GM13977 (cell line): Measurements from ENCODE around the gene ARID1A.

Source experiments
- DNase-seq: peaks from one replicate; pipeline ENCODE4 v3.0.0; 2012; ENCODE audit warnings: low spot score
- in situ Hi-C: fragments of 300-500 bp; cut with MboI; formaldehyde crosslinking; loops from one replicate; pipeline ENCODE4 v1.12.0; 2022; ENCODE audit warnings: low sequenced_read_pairs, low pct_unique_long_range_greater_than_20kb, mixed read lengths, inconsistent platforms; ENCODE audit not compliant: unreplicated experiment
- TF ChIP-seq, protein P1 (sequence below): IDR thresholded peaks from 2 replicates; pipeline ENCODE4 v1.5.1; 2012; ENCODE audit warnings: mild to moderate bottlenecking, control low read depth; ENCODE audit not compliant: insufficient read depth; ENCODE audit errors: extremely low read depth, missing control alignments

ARID1A gene

DNA sequence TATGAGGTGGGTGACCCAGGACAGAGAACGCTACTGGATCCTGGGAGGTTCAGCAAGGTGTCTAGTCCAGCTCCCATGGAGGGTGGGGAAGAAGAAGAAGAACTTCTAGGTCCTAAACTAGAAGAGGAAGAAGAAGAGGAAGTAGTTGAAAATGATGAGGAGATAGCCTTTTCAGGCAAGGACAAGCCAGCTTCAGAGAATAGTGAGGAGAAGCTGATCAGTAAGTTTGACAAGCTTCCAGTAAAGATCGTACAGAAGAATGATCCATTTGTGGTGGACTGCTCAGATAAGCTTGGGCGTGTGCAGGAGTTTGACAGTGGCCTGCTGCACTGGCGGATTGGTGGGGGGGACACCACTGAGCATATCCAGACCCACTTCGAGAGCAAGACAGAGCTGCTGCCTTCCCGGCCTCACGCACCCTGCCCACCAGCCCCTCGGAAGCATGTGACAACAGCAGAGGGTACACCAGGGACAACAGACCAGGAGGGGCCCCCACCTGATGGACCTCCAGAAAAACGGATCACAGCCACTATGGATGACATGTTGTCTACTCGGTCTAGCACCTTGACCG, 83.4 kb downstream of the ARID1A start:
- no peak for DNase-seq
- TF ChIP-seq, protein P1, sequence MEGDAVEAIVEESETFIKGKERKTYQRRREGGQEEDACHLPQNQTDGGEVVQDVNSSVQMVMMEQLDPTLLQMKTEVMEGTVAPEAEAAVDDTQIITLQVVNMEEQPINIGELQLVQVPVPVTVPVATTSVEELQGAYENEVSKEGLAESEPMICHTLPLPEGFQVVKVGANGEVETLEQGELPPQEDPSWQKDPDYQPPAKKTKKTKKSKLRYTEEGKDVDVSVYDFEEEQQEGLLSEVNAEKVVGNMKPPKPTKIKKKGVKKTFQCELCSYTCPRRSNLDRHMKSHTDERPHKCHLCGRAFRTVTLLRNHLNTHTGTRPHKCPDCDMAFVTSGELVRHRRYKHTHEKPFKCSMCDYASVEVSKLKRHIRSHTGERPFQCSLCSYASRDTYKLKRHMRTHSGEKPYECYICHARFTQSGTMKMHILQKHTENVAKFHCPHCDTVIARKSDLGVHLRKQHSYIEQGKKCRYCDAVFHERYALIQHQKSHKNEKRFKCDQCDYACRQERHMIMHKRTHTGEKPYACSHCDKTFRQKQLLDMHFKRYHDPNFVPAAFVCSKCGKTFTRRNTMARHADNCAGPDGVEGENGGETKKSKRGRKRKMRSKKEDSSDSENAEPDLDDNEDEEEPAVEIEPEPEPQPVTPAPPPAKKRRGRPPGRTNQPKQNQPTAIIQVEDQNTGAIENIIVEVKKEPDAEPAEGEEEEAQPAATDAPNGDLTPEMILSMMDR, result no peak

GRCh38 chr1:26780344-26780957, 84.6 kb downstream of the ARID1A start:
- in situ Hi-C loops, result no loop called here
- no peak for DNase-seq
- TF ChIP-seq, protein P1, result no peak

More for the DNA sequence above, 83.4 kb downstream of the ARID1A start:
- in situ Hi-C loops, result no loop called here

- TF ChIP-seq, protein P1, result no peak
- no peak for DNase-seq
- in situ Hi-C loops, result no loop called here
Observed at GRCh38 chr1:26781206-26781825, 85.5 kb downstream of the ARID1A start.

DNA sequence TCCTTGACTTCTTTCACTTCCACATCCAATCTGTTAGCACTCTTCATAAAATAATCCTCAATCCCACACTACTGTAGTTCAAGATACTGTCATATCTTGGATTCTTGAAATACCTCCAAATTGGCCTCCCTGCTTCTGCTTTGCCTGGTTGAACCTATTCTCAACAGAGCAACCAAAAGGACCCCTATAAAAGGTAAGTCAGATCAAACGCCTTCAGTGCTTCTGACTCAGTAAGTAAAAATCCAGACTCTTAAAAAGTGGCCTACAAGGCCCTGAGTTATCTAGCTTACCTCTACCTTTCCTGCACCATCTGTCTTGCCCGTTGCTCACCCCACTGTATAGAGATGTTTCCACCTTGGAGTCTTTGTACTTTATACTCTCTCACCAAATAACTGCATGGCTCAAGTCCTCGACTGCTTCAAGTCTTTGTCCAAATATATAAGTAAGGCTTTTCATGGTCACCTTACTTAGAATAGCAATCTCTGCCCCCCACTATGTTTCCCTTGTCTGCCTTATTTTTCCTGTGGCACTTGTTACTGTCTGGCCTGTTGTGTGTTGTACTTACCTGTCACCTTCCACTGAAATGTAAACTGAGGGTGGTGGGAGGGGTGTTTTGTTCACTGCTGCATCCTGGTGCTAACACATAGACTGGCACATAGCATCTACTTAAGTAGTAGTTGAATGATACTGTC, 86.9 kb downstream of the ARID1A start:
- TF ChIP-seq, protein P1, result no peak
- no peak for DNase-seq
- in situ Hi-C loops, result no loop called here

GRCh38 chr1:26783646-26784022, 87.8 kb downstream of the ARID1A start:
- TF ChIP-seq, protein P1, result no peak
- in situ Hi-C loops, result no loop called here

DNA sequence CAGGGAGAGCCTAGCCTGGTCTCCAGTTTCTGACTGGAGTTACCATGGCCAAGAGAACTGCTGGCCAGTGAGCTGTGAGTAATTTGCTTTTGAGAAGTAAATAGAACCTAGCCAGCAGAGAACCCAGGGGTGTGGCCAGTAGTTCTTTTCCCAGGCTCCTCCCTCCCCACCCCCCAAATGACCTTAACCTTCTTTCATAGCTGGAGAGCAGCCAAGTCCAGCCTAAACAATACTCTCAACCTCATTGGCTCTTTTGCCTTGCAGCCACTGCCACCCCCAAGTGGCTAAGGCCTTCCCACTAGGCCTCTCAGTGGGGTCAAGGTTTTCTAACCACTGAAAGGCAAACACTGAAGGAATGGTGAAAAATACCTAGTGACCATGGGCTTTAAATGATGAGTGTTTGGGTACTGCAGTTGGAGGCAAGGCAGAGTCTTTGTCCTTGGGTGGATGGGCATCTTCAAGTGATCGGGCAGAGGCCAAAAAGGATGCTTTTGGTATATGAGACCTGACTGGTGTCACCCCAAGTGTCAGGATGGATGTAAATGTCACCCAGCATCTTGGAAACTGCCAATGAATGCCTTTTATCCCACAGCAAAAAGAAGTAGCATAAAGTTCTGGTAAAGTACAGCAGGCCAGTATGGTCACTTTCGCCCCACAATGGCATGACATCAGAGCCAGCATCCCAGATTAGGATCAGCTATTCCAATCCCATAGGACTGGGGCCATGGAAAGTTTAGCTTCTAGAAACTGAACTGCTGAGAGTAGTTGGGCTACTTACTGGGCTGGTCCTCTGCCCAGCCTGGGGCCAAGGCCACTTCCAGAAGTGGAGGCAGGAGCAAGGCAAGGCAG, 88.4 kb downstream of the ARID1A start:
- TF ChIP-seq, protein P1, result no peak
- no peak for DNase-seq
- in situ Hi-C loops, result no loop called here

More at GRCh38 chr1:26783646-26784022, 87.8 kb downstream of the ARID1A start:
- DNase-seq, result no peak
